ENCODE results near the gene RTP2. TPM values are rescaled to one million over a fixed set of nuclear protein-coding genes. Genes with fewer than 3 reads are reported as not detected.

The RTP2 gene, protein sequence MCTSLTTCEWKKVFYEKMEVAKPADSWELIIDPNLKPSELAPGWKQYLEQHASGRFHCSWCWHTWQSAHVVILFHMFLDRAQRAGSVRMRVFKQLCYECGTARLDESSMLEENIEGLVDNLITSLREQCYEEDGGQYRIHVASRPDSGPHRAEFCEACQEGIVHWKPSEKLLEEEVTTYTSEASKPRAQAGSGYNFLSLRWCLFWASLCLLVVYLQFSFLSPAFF
- not detected for total RNA-seq
- long read RNA-seq: 0 reads

DNA sequence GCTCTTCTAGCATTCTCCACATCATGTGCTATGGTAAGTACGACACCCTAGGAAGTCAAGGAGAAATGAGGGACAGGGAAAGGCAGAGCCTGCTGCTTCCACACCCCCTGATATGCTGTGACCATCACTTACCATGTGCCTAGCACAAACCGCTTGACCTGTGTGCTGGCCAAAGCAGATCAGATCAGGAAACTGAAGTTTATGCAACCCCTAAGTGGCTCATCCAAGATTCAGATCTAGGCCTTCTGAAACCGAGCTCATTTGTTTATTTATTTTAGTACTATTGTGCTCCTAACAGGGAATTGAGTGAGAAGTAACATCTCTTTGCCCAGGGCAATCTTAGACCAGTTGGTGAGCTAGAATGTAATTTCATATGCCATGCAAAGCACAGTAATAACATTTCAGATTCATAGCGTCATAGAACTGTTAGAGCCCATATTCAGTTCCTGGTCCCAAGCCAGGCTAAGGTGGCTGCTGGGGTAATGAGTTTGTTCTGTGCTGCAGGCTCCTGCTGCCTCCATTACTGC, at the start of gene RTP2:
TSS of gene RTP2 (minus strand) at position 51 of the 527 bp plus-strand sequence. CDS start 429 bp downstream, outside the sequence.
- DNase-seq (no peak), ATAC-seq (no peak)
- intact Hi-C loops (cut with micrococcal nuclease): no loop called here

DNA sequence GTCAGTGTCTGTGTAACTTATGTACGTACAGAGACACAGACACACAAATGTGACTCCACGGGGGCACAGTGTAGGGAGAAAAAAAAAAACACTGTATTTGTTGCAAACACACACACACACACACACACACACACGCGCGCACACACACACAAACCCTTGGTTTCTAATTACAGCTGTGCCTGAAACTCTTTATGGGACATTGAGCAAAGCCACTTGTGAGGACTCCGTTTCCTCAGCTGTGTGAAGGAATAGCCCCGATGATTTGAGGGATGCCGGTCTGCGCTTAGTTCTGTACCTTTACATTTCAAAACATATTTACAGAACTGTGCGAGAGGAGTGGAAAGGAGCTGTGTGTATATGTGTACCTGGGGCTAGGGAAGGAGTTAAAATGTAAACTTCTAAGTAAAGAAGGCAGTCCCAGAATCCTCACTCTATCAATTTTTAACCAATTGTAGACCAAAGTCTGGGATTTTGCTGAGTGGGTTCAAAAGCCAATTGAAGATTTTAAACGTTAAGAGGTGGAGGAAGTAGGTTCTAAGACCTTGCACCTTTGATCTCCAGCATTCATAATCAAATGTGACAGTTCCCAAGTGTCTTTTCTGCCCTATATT, 48.3 kb upstream of the RTP2 start:
- intact Hi-C loops (cut with micrococcal nuclease): no loop called here
- ATAC-seq (peak; percentile 9), DNase-seq (peak; percentile 42)

DNA sequence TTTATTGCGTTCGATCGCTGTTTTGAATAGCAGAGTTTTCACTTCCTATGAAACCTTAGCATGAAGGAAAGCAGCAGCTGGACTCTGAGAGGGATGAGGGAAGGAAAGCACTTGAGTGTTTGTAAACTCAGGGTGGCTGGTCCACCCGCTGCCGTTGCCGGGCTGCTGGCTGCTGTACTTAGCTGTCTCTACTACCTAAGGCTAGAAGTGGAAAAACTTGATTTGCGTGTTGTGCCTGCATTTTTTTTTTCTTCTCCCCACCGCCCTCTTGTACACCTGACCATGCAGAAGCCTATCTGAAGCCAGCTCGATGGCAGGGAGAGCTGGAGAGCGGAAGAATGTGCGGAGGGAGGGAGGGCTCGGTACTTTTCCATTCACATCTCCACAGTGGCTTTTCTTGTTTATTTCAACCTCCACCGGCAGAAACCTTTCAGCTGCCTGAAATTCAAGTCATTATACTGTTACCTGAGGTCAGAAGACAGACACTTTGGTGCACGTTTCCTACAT, 47.7 kb upstream of the RTP2 start:
- intact Hi-C loops (cut with micrococcal nuclease): no loop called here
- DNase-seq (peak; percentile 53), ATAC-seq (peak; percentile 45)

DNA sequence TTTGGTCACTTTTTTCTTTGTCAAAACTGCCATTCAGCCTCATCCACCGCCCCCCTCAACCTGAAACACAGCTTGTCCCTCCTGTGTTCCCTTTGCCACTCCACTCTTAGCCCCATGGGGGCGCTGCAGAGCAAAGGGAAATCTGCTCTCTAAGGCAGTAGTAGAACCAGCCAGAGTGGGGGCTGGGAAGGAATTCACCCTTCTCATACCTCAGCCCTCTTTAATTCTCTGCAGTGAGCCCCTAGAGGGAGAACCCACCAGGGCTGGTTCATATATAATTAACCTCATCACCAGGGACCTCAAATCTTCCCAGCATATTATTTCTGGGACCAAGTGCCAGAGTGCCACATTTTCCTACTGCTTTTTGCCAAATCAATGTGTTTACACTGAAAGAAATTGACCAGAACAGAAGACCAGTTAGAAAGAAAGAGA, 45.7 kb upstream of the RTP2 start:
- intact Hi-C loops (cut with micrococcal nuclease): loop anchor here (10.0 kb wide), 1 partner anchor 1397 kb away; no protein-coding TSS in a partner anchor
- ATAC-seq: peak; percentile 36
- DNase-seq: peak; percentile 95

DNA sequence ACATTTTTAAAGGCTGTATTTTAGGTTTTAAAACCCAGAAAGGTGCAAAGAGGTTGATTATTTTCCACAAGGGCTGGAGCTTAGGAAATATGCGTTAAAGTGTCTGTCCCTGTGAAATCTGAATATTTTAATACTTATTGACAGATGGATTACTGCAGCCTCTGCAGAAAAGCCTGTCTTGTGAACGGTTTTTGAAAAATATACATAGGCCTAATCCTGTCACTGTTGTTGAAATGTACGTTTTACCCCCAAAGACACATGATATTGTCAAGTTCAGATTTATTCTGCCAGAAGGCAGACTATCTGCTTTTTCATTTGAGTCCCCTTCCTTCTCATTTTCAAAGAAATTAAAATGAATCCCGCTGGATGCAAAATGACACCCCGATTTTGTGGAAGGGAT, 45.1 kb upstream of the RTP2 start:
- intact Hi-C loops (cut with micrococcal nuclease): loop anchor here (10.0 kb wide), 1 partner anchor 1397 kb away; no protein-coding TSS in a partner anchor
- DNase-seq (no peak), ATAC-seq (no peak)

DNA sequence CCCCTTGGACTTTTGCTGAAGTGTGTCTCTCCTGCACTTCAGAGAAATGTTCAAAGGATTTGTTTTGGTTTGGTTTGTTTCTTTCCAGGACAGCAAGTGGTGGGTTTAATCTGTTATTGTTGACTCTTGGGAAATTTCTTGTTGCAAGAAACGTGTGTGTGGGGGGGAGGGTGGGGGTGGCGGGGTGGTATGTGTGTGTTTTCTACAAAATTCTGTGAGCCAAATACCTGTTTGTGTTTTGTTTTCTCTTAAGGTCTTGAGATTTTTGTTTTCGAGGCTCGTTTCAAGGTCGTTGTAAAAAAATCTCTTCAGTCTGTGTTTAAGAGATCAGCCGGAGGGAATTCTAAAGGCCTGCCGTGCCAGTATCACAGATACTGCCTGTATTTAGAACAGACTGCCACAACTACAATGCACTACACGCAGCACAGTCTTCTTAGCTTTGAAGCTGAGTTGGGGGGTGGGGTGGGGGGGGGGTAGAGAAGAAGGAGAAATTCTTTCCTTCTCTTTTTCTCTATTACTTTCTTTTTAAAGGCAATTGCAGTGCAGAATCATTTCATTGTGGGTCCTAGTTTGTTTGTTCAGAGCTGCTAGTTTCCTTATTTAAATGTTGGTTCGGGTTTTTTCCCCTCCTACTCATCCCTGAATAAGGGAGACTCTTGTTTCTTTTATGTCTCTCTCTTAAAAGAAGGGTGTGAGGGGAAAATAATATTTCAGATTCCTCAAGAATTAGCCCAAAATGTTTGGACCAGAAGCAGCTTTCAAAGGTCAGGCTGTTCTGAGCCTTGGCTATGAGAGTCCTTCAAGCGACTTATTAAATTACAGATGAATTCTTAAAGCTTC, 44.3 kb upstream of the RTP2 start:
- peak; percentile 16 for ATAC-seq
- DNase-seq: no peak
- intact Hi-C loops (cut with micrococcal nuclease): loop anchor here (10.0 kb wide), 1 partner anchor 1398 kb away; no protein-coding TSS in a partner anchor

DNA sequence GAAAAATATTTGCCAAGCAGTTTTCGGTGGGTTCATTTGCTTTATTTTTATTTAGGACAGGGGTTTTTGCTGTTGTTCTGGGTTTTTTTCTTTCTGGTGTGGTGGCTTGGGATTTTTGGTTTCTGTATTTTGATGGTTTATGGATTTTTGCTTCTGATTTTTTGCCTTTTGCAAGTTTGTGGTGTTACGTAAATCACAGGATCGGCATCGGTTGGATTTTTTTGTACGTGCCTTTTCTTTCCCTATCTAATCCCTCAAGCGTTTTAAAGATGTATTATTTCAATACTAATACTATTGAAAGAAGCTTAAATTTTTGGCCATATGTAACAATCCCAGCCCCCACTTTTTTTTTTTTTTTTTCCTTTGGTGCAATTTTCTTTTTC, 43.7 kb upstream of the RTP2 start:
- ATAC-seq (no peak), DNase-seq (no peak)
- intact Hi-C loops (cut with micrococcal nuclease): loop anchor here (10.0 kb wide), 1 partner anchor 1399 kb away; no protein-coding TSS in a partner anchor

DNA sequence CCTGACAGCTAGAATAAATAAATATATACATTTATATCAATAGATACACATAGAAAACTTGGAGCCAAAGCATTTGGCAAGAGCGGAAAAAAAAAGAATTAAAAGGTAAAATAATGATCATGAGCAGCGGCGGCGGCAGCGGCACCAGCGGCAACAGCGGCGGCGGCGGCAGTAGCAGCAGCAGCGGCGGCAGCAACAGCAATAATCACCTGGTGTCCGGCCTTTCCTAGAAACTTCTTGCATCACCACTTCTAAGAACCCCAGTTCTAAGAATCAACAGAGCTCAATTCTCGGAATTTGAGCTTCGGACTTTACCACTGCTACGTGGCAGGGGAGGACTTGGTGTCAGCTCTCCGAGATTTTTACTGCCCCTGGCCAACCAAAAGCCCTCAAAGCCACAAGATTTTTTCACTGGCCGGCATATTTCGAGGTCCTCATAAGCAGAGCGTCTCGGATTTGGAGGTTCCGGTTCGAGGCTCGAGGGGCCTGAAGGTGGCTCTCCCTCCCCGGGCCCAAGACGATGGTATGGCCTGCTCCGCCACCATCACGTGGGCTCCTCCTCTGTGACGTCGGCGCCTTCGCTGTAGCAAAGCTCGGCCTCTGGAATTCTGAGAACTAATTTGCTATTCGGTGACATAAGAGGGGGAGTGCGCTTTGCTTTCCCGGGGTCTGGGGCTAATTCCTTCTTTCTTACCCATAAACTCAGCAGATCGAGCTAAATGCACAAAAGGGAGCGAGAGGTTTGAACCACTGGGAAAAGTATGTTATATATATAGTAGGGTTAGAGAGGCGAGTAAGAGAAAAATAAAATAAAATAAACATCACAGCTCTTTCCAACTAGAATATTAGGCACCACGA, 43.1 kb upstream of the RTP2 start, which contains the start of gene BCL6:
TSS of gene BCL6 (minus strand) at position 268 of the 858 bp plus-strand sequence. CDS start 11,775 bp downstream, outside the sequence.
- intact Hi-C loops (cut with micrococcal nuclease): loop anchor here (10.0 kb wide), 1 partner anchor 1399 kb away; no protein-coding TSS in a partner anchor
- ATAC-seq (peak; percentile 69), DNase-seq (peak; percentile 94)

DNA sequence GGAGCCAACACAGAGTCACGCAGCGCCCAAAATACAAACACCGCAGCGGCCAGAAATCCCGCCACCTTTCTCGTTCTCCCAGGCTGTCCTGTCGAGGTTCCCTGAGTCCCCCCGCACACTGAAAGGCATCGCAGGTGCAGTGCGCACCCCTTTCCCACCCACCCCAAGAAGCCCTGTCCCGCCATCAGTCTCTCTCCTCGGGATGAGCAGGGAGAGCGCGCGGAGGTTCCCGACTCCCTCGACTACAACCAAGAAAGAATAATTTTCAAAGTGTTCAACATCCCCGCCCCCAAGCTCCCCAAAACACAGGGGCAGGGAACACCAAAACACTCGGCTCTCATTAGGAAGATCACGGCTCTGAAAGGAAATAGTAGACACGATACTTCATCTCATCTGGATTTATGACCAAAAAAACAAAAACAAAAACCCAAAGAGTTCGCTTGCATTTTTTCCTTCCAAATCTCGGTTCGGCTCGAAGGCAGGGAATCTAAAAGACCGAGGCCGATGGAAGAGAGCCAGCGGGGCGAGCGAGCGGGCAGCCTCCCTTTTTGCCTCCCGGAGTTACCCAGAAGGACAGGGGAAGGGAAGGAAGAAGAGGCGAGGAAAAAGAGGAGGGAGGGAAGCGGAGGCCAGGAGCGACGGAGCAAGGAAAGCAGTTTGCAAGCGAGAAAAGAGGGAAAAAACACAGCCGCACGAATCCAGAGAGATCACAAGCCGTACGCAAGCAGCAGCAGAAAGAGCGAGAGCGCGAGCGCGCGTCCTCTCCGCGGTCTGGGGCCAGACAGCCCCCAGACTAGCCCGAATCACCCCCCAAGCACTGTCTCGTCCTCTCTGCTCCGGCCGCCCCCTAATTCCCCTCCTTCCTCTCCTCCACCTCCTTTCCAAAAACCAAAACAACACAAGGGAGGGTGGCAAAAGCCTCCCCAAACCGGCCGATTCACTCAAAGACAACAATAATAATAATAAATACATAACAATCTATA, 42.1 kb upstream of the RTP2 start:
- intact Hi-C loops (cut with micrococcal nuclease): loop anchor here (10.0 kb wide), 1 partner anchor 1400 kb away; no protein-coding TSS in a partner anchor
- DNase-seq (peak; percentile 67), ATAC-seq (peak; percentile 32)

DNA sequence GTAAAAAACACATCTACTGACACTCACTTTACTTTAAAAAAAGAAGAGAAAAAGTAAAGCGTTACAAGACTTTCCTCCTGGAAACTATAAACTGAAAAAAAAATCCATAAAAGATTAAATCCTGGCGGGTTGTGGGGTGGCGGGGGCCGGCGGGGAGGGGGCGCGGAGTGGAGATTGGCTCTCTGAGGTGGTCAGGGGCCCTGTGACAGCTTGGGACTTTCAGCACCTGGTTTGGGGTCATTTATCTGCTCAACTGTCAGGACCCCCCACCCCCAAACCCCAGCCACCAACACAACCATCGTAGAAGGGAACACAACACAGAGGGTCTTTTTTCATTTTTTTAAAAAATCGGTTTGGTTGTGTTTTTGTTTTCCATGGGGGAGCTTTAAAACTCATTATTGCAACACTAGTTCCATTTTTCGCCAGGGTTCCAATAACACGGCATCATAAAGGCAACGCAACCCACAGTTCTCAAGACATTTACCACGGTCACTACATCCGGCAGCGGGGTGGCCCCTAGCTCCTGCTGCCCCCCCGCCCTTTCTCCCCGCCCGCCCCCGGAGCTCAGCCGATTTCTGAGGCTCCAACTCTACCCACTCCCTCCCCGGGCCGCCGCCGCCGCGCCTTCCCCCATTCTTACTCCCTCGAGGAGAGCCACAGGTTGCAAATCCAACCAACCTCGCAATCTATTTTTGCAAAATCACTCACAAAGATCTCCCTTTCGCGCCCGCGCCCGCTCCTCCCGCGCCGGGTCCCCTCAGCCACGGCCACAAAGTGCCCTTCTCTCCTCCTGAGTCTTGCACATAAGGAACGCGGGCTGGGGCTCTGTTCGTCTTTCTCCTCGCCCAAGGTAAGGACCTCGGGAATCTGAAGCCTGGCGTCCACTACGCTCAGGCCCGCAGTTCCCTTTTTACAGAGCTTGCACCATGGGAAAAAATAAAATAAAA, 41.1 kb upstream of the RTP2 start:
- intact Hi-C loops (cut with micrococcal nuclease): loop anchor here (10.0 kb wide), 1 partner anchor 1401 kb away; no protein-coding TSS in a partner anchor
- DNase-seq: peak; percentile 77
- peak; percentile 1 for ATAC-seq

DNA sequence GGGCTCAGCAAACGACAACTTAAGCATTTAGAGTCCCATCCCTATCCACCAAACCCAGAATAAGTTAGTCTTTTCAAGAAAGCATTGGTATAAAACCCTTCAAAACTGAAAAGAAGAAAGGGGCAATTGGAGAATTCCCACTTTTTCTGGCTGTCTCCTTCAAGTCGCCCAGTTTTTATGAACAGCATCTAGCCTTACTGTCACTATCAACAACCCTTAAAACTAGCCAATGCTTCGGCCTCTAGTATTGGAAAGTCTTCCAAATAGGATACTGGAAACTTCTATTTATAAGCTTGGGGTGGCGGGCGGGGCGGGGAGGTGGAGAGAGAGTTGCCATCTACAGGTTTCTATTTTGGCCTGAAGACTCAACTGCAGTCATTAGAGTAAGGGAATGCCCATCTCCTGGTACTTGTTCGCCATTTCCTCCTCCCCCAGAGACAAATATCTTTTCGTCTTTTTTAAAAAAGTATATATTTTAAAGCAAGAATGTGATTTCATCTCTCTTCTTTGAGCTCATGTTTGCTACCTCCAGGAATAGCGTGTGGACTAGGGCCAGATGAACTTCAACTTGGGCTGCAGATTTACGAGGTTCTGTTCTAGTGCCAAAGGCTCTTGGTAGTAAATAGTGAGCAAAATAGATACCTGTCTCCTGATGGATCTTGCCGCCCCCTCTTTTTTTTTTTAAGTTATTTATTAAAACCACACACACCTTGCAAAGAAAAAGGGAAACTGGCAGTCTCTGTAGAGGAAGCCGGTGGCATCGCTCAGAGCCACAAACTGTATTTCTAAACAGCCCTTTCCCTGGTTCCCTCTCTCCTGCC, 40.2 kb upstream of the RTP2 start:
- DNase-seq (peak; percentile 65), ATAC-seq (peak; percentile 9)
- intact Hi-C loops (cut with micrococcal nuclease): loop anchor here (10.0 kb wide), 1 partner anchor 1402 kb away; no protein-coding TSS in a partner anchor

DNA sequence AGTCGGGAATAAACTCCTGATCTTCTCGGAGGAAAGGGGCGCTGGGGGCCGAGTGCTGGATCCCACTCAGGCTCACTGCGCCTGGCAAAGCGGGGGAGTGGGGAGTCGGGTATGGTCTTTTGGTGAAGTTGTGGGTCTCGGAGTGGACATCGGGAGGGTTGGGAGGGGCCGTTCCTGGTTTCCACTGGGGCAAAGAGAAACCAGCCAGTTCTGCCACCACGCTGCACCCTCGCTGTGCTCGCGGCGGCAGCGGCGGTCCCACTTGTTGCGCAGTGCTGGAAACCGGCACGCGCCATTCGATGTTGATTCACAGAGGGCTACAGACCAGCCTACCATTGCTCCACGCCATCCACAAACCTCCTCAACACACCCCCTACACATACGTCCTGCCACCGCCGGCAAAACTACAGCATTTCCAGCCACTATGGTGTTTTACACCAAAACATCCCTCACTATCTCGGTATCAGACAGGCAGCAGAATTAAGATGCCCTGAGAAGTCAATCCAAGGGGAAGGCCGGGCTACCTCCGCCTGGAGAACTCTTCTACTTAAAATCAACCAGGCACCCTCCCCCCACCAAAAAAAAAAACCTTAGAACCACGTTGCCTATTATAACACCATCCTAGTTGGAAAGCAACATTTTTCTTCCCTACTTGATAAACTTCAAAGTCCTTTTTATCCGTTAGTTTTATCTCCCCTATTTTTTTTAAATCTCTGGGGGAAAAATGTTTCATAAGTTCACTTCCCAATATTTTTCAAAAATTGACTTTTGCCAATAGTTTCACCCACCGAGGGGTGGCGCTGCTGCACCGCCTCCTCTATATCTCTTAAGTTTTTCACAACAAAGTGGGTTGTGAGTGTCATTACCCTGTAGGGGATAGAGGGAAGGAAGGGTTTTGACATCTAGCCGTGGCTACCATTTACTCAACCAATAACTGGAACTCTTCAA, 39.3 kb upstream of the RTP2 start:
- peak; percentile 7 for ATAC-seq
- intact Hi-C loops (cut with micrococcal nuclease): loop anchor here (2.0 to 10.0 kb wide), 2 partner anchors 1213 to 1403 kb away; no protein-coding TSS in a partner anchor
- peak; percentile 83 for DNase-seq

All from left ventricle myocardium superior (tissue), 1 donor.